Keratinocyte (primary cell): ENCODE results near the gene PAX3. TPM values are rescaled to one million over a fixed set of nuclear protein-coding genes. Genes with fewer than 3 reads are reported as not detected.

Experiments used
- DNase-seq: peaks from one replicate; pipeline ENCODE4 v3.0.0-alpha.2; 2011; ENCODE audit warnings: low read depth, missing footprints, low spot score
- FAIRE-seq: peaks from 2 replicates; lab custom pipeline; 2011; peaks lifted over from hg19 to GRCh38; lab: Jason Lieb, UNC
- H2AFZ ChIP-seq: 2 replicates; pipeline ENCODE4 v1.6.0; 2012; ENCODE audit warnings: low read length, control low read depth, inconsistent platforms; ENCODE audit not compliant: control insufficient read depth
- H3K27ac ChIP-seq: 2 replicates; pipeline ENCODE4 v1.5.1; 2011; ENCODE audit warnings: low read length; ENCODE audit not compliant: control insufficient read depth, insufficient read depth
- H3K27me3 ChIP-seq: 3 replicates; pipeline ENCODE4 v1.6.0; 2011; ENCODE audit warnings: low read length; ENCODE audit not compliant: control insufficient read depth, insufficient read depth; ENCODE audit errors: extremely low read depth
- H3K36me3 ChIP-seq, 2 experiments: 2 replicates in 1 of 2; 3 replicates in 1 of 2; pipeline ENCODE4 v1.5.1; 2011; ENCODE audit warnings: low read length in 2 of 2, mild to moderate bottlenecking in 1 of 2; ENCODE audit not compliant: control insufficient read depth in 2 of 2, insufficient read depth in 2 of 2; ENCODE audit errors: extremely low read depth in 1 of 2
- H3K4me1 ChIP-seq: 3 replicates; pipeline ENCODE4 v1.5.1; 2011; ENCODE audit warnings: low read length; ENCODE audit not compliant: control insufficient read depth, insufficient read depth; ENCODE audit errors: extremely low read depth
- H3K4me2 ChIP-seq: 3 replicates; pipeline ENCODE4 v1.6.0; 2011; ENCODE audit warnings: low read depth, low read length; ENCODE audit not compliant: control insufficient read depth, insufficient read depth; ENCODE audit errors: extremely low read depth
- H3K4me3 ChIP-seq, 3 experiments: fragments of 200-600 bp in 1 of 3; sonication (generic) in 1 of 3; 2 replicates in 2 of 3; 3 replicates in 1 of 3; pipeline ENCODE4 v1.5.1; 2011 to 2016; ENCODE audit warnings: low read length in 3 of 3, mild to moderate bottlenecking in 3 of 3, control low read depth in 2 of 3, inconsistent platforms in 1 of 3, low read depth in 1 of 3, mixed read lengths in 1 of 3, mixed run types in 1 of 3, moderate library complexity in 1 of 3; ENCODE audit not compliant: control insufficient read depth in 2 of 3, insufficient read depth in 2 of 3; ENCODE audit errors: extremely low read depth in 1 of 3
- H3K79me2 ChIP-seq: 2 replicates; pipeline ENCODE4 v1.6.0; 2012; ENCODE audit warnings: low read length; ENCODE audit not compliant: control insufficient read depth, insufficient read depth
- H3K9ac ChIP-seq: 3 replicates; pipeline ENCODE4 v1.6.0; 2011; ENCODE audit warnings: low read length; ENCODE audit not compliant: control insufficient read depth, insufficient read depth; ENCODE audit errors: extremely low read depth
- H3K9me1 ChIP-seq: 3 replicates; pipeline ENCODE4 v1.6.0; 2011; ENCODE audit warnings: low read length; ENCODE audit not compliant: control insufficient read depth, insufficient read depth; ENCODE audit errors: extremely low read depth
- H3K9me3 ChIP-seq: 2 replicates; pipeline ENCODE4 v1.5.1; 2012; ENCODE audit warnings: low read depth, low read length; ENCODE audit not compliant: control insufficient read depth
- H4K20me1 ChIP-seq: 3 replicates; pipeline ENCODE4 v1.6.0; 2011; ENCODE audit warnings: low read length; ENCODE audit not compliant: control insufficient read depth, insufficient read depth; ENCODE audit errors: extremely low read depth
- EZH2 ChIP-seq: IDR thresholded peaks from one replicate; pipeline ENCODE4 v1.6.1; 2012; ENCODE audit warnings: inconsistent platforms, mild to moderate bottlenecking, low read length, moderate library complexity
- dilution Hi-C: fragments of 300-500 bp; cut with MboI; formaldehyde crosslinking; loops from one replicate; pipeline ENCODE4 v1.7.0; 2020; ENCODE audit warnings: low sequenced_read_pairs; ENCODE audit not compliant: extremely low pct_ligation_motif_present
- polyA plus RNA-seq, 5 experiments: library from polyadenylated mRNA; depleted of rRNA in 3 of 5; stranded (reverse) in 3 of 5; stranded (forward) in 1 of 5; unstranded in 1 of 5; fragments of >200 nt; gene quantifications; 1 replicate in 1 of 5; 2 replicates in 3 of 5; 3 replicates in 1 of 5; pipeline versions ENCODE4 v1.2.1 to v1.2.3, GENCODE V29; 2011 to 2012; ENCODE audit warnings: missing spikeins in 2 of 5, low read depth in 1 of 5, low replicate concordance in 1 of 5
- TF ChIP-seq, protein P1 (sequence below), 3 experiments: IDR thresholded peaks in 1 of 3; conservative IDR thresholded peaks in 1 of 3; optimal IDR thresholded peaks in 1 of 3; 2 replicates in 2 of 3; 3 replicates in 1 of 3; pipeline versions ENCODE3 to v1.5.1; 2011; ENCODE audit warnings: low read length in 3 of 3, mild to moderate bottlenecking in 3 of 3, moderate library complexity in 2 of 3, control low read depth in 1 of 3, inconsistent platforms in 1 of 3; ENCODE audit not compliant: insufficient read depth in 2 of 3; ENCODE audit errors: extremely low read depth in 1 of 3

Gene PAX3
- polyA plus RNA-seq, 1 donor (not counting 4 experiments of a cell fraction or from before 2014, with no cell fraction given) = not detected

DNA sequence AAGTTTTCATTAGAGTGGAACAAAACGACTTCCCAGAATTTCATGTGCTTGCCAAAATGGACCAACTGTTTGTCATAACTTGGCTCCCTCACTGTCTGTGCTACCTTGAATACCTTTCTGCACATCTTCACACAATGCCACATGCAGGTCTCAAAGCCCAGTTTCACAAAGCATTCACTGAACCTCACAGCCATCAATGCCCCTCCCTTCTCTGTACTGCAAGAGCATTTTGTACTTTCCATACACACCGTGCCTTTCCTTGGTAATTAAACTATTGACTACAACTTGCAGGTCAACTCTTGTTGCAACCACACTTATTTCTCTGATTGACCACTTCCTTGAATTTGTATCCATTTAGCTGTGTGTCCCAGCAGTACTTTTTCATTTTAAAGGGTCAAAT lies 50.5 kb downstream of the PAX3 start:
- FAIRE-seq (no peak), DNase-seq (no peak)
- H3K9ac ChIP-seq = no peak overlapping the region
- dilution Hi-C loops = no loop called here
- no peak overlapping the region for H3K4me2 ChIP-seq
- H4K20me1 ChIP-seq = no peaks in the 10 kb centered on the region
- H3K4me1 ChIP-seq = no peaks in the 10 kb centered on the region
- no peak overlapping the region for H3K4me3 ChIP-seq
- no peak for TF ChIP-seq EZH2
- TF ChIP-seq, protein P1, sequence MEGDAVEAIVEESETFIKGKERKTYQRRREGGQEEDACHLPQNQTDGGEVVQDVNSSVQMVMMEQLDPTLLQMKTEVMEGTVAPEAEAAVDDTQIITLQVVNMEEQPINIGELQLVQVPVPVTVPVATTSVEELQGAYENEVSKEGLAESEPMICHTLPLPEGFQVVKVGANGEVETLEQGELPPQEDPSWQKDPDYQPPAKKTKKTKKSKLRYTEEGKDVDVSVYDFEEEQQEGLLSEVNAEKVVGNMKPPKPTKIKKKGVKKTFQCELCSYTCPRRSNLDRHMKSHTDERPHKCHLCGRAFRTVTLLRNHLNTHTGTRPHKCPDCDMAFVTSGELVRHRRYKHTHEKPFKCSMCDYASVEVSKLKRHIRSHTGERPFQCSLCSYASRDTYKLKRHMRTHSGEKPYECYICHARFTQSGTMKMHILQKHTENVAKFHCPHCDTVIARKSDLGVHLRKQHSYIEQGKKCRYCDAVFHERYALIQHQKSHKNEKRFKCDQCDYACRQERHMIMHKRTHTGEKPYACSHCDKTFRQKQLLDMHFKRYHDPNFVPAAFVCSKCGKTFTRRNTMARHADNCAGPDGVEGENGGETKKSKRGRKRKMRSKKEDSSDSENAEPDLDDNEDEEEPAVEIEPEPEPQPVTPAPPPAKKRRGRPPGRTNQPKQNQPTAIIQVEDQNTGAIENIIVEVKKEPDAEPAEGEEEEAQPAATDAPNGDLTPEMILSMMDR (optimal IDR thresholded peaks at IDR 0.05 in 1 of 3, IDR thresholded peaks at IDR 0.05 in 1 of 3, conservative IDR thresholded peaks at IDR 0.05 in 1 of 3; ENCODE audit: extremely low read depth in 1 of 3, insufficient read depth in 2 of 3, low read length in 3 of 3) = no peak
- H2AFZ ChIP-seq = no peak overlapping the region
- no peaks in the 10 kb centered on the region for H3K9me1 ChIP-seq
- H3K9me3 ChIP-seq = no peaks in the 10 kb centered on the region
- no peaks in the 10 kb centered on the region for H3K79me2 ChIP-seq
- no peak overlapping the region for H3K27ac ChIP-seq
- no peaks in the 10 kb centered on the region for H3K36me3 ChIP-seq
- H3K27me3 ChIP-seq = no peaks in the 10 kb centered on the region

DNA sequence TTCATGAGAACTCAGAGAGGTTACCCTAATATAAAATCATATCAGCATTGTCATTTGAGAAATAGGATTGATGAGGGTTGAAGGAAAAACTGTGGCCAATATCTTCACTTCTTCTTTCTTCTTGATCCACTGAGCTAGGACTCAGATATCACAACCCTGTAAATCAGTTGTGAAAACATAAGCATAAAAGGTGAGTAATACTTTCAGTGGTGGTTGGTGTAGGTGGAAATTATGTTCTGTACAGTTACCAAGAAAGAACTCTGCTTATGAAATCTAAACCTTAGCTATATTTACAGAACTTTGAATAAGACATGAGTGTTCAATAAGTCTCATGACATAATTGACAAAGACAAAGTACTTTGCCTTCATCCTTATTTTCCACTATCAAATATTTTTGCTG lies 56.3 kb downstream of the PAX3 start:
- Histone ChIP-seq H3K4me2 (no peak overlapping the region), H3K27me3 (peaks cover 17% of the 10 kb centered on the region), H3K9me3 (no peaks in the 10 kb centered on the region), H3K36me3 (no peaks in the 10 kb centered on the region), H3K79me2 (no peaks in the 10 kb centered on the region), H3K9ac (no peak overlapping the region), H3K4me3 (no peak overlapping the region), H2AFZ (no peak overlapping the region), H3K27ac (no peak overlapping the region), H3K9me1 (no peaks in the 10 kb centered on the region), H3K4me1 (no peaks in the 10 kb centered on the region), H4K20me1 (no peaks in the 10 kb centered on the region)
- FAIRE-seq (no peak), DNase-seq (no peak)
- dilution Hi-C loops = no loop called here
- TF ChIP-seq EZH2 = no peak
- TF ChIP-seq, protein P1 (optimal IDR thresholded peaks at IDR 0.05 in 1 of 3, IDR thresholded peaks at IDR 0.05 in 1 of 3, conservative IDR thresholded peaks at IDR 0.05 in 1 of 3; ENCODE audit: extremely low read depth in 1 of 3, insufficient read depth in 2 of 3, low read length in 3 of 3) = no peak
